Endothelial cell of umbilical vein (primary cell): ENCODE data around the gene VWCE.

Experiments used
- CTCF ChIP-seq, 2 donors: IDR thresholded peaks; 1 replicate in 1 of 2; 2 replicates in 1 of 2; pipeline ENCODE4 v1.5.1; 2011; ENCODE audit warnings: low read length in 2 of 2, mild to moderate bottlenecking in 2 of 2, moderate library complexity in 2 of 2, control low read depth in 1 of 2, inconsistent platforms in 1 of 2, low read depth in 1 of 2; ENCODE audit not compliant: insufficient read depth in 1 of 2; ENCODE audit errors: extremely low read depth in 1 of 2
- EZH2 ChIP-seq: IDR thresholded peaks from 2 replicates; pipeline ENCODE4 v1.6.1; 2012; ENCODE audit warnings: borderline replicate concordance, low read depth, mild to moderate bottlenecking, moderate library complexity, low read length, inconsistent platforms; ENCODE audit not compliant: severe bottlenecking
- FOS ChIP-seq: IDR thresholded peaks from 2 replicates; pipeline ENCODE4 v1.6.1; 2011; ENCODE audit warnings: mild to moderate bottlenecking, low read length, moderate library complexity, borderline replicate concordance; ENCODE audit not compliant: insufficient read depth
- POLR2A ChIP-seq: IDR thresholded peaks from 2 replicates; pipeline ENCODE4 v1.6.1; 2012; ENCODE audit warnings: low read depth, mild to moderate bottlenecking, control low read depth, low read length
- POLR2AphosphoS5 ChIP-seq: IDR thresholded peaks from 2 replicates; pipeline ENCODE4 v1.6.1; 2012; ENCODE audit warnings: low read depth, mild to moderate bottlenecking, control low read depth, low read length, moderate library complexity; ENCODE audit not compliant: insufficient read depth

- no peak for TF ChIP-seq POLR2A
- no peak for TF ChIP-seq FOS
- no peak for TF ChIP-seq POLR2AphosphoS5
- no peak for TF ChIP-seq EZH2
- no peak for TF ChIP-seq CTCF (IDR thresholded peaks at IDR 0.05; ENCODE audit: extremely low read depth in 1 of 2, insufficient read depth in 1 of 2, low read depth in 1 of 2, low read length in 2 of 2)
Measured at GRCh38 chr11:61264371-61264770, 30.7 kb downstream of the VWCE start.
